Measurements from ENCODE around the gene ADAM12. TPM values are rescaled to one million over a fixed set of nuclear protein-coding genes. Genes with fewer than 3 reads are reported as not detected.

The ADAM12 gene
- polyA plus RNA-seq, 1 of the 3 experiments (the other 2 are of a cell fraction), result 25.0 TPM

DNA sequence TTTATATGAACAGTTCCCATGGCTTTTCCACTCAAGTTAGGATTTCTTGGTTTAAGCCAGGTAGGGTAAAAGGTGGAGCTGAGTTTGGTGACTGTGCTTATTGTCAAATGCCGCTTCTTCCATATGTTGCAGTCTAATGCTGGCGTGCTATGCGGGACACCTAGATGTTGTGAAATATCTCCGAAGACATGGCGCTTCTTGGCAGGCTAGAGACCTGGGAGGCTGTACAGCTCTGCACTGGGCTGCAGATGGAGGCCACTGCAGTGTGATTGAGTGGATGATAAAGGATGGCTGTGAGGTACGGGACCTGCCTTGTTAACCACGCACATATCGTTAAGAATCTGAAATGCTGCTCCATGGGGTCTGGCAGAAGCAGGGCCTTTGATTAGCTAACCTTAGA is 383.5 kb downstream of the ADAM12 start:
- no peaks in the 10 kb centered on the region for H3K79me2 ChIP-seq (ENCODE audit: insufficient read depth)
- H3K9me2 ChIP-seq, result no peaks in the 10 kb centered on the region
- H3K4me2 ChIP-seq, result no peak overlapping the region
- no peaks in the 10 kb centered on the region for H3K36me3 ChIP-seq (replicated peaks in 1 of 2; ENCODE audit: control insufficient read depth in 1 of 2, insufficient read depth in 2 of 2, low read length in 1 of 2)
- H3F3A ChIP-seq (replicated peaks; ENCODE audit: insufficient read depth), result no peaks in the 10 kb centered on the region
- no peak for TF ChIP-seq YY1 (IDR thresholded peaks at IDR 0.05; ENCODE audit: low read depth)
- TF ChIP-seq, protein P1, sequence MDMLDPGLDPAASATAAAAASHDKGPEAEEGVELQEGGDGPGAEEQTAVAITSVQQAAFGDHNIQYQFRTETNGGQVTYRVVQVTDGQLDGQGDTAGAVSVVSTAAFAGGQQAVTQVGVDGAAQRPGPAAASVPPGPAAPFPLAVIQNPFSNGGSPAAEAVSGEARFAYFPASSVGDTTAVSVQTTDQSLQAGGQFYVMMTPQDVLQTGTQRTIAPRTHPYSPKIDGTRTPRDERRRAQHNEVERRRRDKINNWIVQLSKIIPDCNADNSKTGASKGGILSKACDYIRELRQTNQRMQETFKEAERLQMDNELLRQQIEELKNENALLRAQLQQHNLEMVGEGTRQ (IDR thresholded peaks at IDR 0.05; ENCODE audit: borderline replicate concordance, low read depth, low read length), result no peak
- no peak for TF ChIP-seq TEAD4 (IDR thresholded peaks at IDR 0.05; ENCODE audit: borderline replicate concordance, insufficient read depth)
- no peak for TF ChIP-seq RXRA (IDR thresholded peaks at IDR 0.05; ENCODE audit: borderline replicate concordance, low read depth)
- TF ChIP-seq TAF1 (IDR thresholded peaks at IDR 0.05; ENCODE audit: borderline replicate concordance, low read depth, low read length), result no peak
- TF ChIP-seq, protein P2, sequence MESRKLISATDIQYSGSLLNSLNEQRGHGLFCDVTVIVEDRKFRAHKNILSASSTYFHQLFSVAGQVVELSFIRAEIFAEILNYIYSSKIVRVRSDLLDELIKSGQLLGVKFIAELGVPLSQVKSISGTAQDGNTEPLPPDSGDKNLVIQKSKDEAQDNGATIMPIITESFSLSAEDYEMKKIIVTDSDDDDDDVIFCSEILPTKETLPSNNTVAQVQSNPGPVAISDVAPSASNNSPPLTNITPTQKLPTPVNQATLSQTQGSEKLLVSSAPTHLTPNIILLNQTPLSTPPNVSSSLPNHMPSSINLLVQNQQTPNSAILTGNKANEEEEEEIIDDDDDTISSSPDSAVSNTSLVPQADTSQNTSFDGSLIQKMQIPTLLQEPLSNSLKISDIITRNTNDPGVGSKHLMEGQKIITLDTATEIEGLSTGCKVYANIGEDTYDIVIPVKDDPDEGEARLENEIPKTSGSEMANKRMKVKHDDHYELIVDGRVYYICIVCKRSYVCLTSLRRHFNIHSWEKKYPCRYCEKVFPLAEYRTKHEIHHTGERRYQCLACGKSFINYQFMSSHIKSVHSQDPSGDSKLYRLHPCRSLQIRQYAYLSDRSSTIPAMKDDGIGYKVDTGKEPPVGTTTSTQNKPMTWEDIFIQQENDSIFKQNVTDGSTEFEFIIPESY (IDR thresholded peaks at IDR 0.05; ENCODE audit: borderline replicate concordance, low read depth), result no peak
- no peak for TF ChIP-seq RAD21 (IDR thresholded peaks at IDR 0.05; ENCODE audit: low read length)
- no peak for TF ChIP-seq FOXM1 (IDR thresholded peaks at IDR 0.05; ENCODE audit: low read depth)
- TF ChIP-seq, protein P3, sequence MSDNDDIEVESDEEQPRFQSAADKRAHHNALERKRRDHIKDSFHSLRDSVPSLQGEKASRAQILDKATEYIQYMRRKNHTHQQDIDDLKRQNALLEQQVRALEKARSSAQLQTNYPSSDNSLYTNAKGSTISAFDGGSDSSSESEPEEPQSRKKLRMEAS (IDR thresholded peaks at IDR 0.05; ENCODE audit: low read depth), result no peak
- TF ChIP-seq, protein P4, sequence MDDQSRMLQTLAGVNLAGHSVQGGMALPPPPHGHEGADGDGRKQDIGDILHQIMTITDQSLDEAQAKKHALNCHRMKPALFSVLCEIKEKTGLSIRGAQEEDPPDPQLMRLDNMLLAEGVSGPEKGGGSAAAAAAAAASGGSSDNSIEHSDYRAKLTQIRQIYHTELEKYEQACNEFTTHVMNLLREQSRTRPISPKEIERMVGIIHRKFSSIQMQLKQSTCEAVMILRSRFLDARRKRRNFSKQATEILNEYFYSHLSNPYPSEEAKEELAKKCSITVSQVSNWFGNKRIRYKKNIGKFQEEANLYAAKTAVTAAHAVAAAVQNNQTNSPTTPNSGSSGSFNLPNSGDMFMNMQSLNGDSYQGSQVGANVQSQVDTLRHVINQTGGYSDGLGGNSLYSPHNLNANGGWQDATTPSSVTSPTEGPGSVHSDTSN (IDR thresholded peaks at IDR 0.05), result no peak
- no peak for TF ChIP-seq EZH2phosphoT487 (IDR thresholded peaks at IDR 0.05; ENCODE audit: borderline replicate concordance, low read depth)
- TF ChIP-seq GABPA (IDR thresholded peaks at IDR 0.05; ENCODE audit: low read depth), result no peak
- no peak for TF ChIP-seq GATA2 (CRISPR knock-in tag; IDR thresholded peaks at IDR 0.05)
- TF ChIP-seq FOSL2 (IDR thresholded peaks at IDR 0.05; ENCODE audit: borderline replicate concordance, low read depth), result no peak
- no peak for TF ChIP-seq CHD2 (IDR thresholded peaks at IDR 0.05; ENCODE audit: low read length, partially characterized antibody)
- no peak overlapping the region for H3K9ac ChIP-seq
- no peaks in the 10 kb centered on the region for H3K27me3 ChIP-seq (ENCODE audit: insufficient read depth)
- ChIA-PET CTCF (no interaction called here), POLR2A (interaction anchor here (1.8 kb wide), 1 partner anchor 12 kb away, joined by 3 read pairs; no protein-coding TSS in a partner anchor)
- H3K27ac ChIP-seq (ENCODE audit: low read depth in 2 of 2, low read length in 1 of 2), result no peak overlapping the region
- H2AFZ ChIP-seq (ENCODE audit: low read depth), result no peak overlapping the region
- no peaks in the 10 kb centered on the region for H3K9me3 ChIP-seq
- H4K20me1 ChIP-seq (ENCODE audit: insufficient read depth), result no peaks in the 10 kb centered on the region
- H3K4me3 ChIP-seq (ENCODE audit: low read depth in 2 of 2, low read length in 1 of 2), result no peak overlapping the region
- 81% methylated on average over 8 of the region's 8 CpGs for WGBS (ENCODE audit: low lambda C conversion rate)
- H3K4me1 ChIP-seq (ENCODE audit: control insufficient read depth in 1 of 2, insufficient read depth in 2 of 2, low read depth in 1 of 2, low read length in 1 of 2), result peaks cover 0 to 4% of the 10 kb centered on the region in 2 experiments; a peak in 1 of 4 replicates
- no peak for DNase-seq

Data from SK-N-SH (cell line).